Psoas muscle (tissue), 8 donors: ENCODE measurements around the gene PIP5K1B. TPM values are rescaled to one million over a fixed set of nuclear protein-coding genes. Genes with fewer than 3 reads are reported as not detected.

Source experiments
- ATAC-seq, 4 donors: fragments of 200-7000 bp; cut with Tn5 transposase; one replicate each; pipeline ENCODE4 v1.9.1; 2020; ENCODE audit warnings: moderate library complexity in 3 of 4, mild to moderate bottlenecking in 2 of 4
- DNase-seq, 2 donors: peaks; one replicate each; pipeline ENCODE4 v3.0.0-alpha.2; 2020
- H3K27ac ChIP-seq: fragments of 200-600 bp; one replicate; pipeline ENCODE4 v1.8.0; 2022
- H3K27me3 ChIP-seq, 3 donors: fragments of 200-600 bp in 1 of 3; one replicate each; pipeline versions ENCODE4 v1.6.1 to v1.8.0; 2013 to 2022; ENCODE audit warnings: low read length in 2 of 3, mild to moderate bottlenecking in 2 of 3, moderate library complexity in 1 of 3; ENCODE audit not compliant: insufficient read depth in 3 of 3
- H3K36me3 ChIP-seq, 2 donors: fragments of 200-600 bp in 1 of 2; one replicate each; pipeline versions ENCODE4 v1.6.1 to v1.8.0; 2013 to 2022; ENCODE audit warnings: low read depth in 1 of 2, mild to moderate bottlenecking in 1 of 2, moderate library complexity in 1 of 2; ENCODE audit not compliant: insufficient read depth in 1 of 2
- H3K4me1 ChIP-seq: fragments of 200-600 bp; one replicate; pipeline ENCODE4 v1.8.0; 2022
- H3K4me3 ChIP-seq: fragments of 200-600 bp; one replicate; pipeline ENCODE4 v1.8.0; 2022; ENCODE audit warnings: mild to moderate bottlenecking
- H3K9me3 ChIP-seq: fragments of 200-600 bp; one replicate; pipeline ENCODE4 v1.8.0; 2022
- WGBS, 3 donors: extraction: QIAGEN DNeasy Blood & Tissue Kit; methylation state at CpG; one replicate each; pipeline versions ENCODE4 v1.1.6 to v1.1.7; 2013; 5-methylcytosine and 5-hydroxymethylcytosine counted together
- intact Hi-C, 2 donors: fragments of 100-400 bp; cut with DNase I; formaldehyde crosslinking; loops; one replicate each; pipeline versions ENCODE4 v1.11.0 to v1.14.2; 2022
- polyA plus RNA-seq, 3 donors: library from polyadenylated mRNA; stranded (reverse); fragments of 200-250 nt; gene quantifications; one replicate each; pipeline ENCODE4 v1.2.3, GENCODE V29; 2013
- total RNA-seq, 4 donors: library from RNA; stranded (reverse); fragmentation: NEBNext Ultra II Directional in 2 of 4; extraction: Animal tissue kit (Norgen Biotek cat#: 25700) in 2 of 4; gene quantifications; one replicate each; pipeline versions ENCODE4 v1.2.1 to v1.2.4, GENCODE V29; 2021 to 2023
- TF ChIP-seq, protein P1 (sequence below): fragments of 200-600 bp; IDR thresholded peaks from one replicate; pipeline ENCODE4 v1.8.0; 2022; ENCODE audit warnings: antibody characterized with exemption
- donor health status: healthy with polysubstance abuse.
- donor health status: DM: no; HTN: no; CAD: no; lungs with moderate emphysema.
- donor health status: Bipolar disorder and iron deficiency.
- donor health status: healthy.
- donor health status: DM: yes; HTN: yes; CAD: no.
- donor health status: DM: no; HTN: no; CAD: no.
- donor health status: DM: no; HTN: no; CAD: no.
- donor health status: DM: yes; HTN: yes; CAD: no.

The PIP5K1B gene
- total and polyA plus RNA-seq, 7 donors, result 0.48 to 2.5 (median 1.7) TPM

DNA sequence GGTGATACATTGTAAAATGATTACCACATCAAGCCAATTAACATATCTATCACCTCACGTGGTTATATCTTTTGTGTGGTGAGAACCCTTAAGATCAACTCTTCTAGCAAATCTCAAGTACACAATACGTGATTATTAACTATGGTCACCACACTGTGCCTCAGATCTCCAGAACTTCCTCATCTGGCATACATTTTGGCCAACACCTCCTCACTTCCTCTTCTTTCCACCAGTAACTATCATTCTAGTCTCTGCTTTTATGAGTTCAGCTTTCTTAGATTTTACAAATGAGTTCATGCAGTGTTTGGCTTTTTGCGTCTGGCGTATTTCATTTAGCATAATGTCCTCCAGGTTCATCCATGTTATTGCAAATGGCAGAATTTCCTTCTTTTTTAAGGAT, 273.0 kb downstream of the PIP5K1B start:
- DNase-seq, result no peak

DNA sequence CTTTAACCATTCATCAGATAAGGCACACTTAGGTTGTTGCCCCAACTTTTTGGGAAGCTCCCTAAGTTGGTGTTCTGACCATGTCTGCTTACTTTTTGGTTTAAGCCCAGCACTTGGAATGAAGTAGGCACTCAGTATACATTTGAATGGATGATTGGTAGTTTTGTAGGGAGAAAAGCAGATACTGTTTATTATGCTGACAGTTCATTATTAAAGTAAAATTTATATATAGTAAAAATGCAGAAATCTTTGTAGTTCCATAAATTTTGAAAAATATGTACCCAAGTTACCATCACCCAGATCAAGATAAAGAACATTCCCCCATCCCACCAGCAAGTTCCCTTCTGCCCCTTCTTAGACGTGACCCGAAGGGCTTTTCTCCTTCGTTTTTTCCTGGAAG, 273.5 kb downstream of the PIP5K1B start:
- ATAC-seq (no peak), DNase-seq (no peak)
- H3K4me3 ChIP-seq, result no peak overlapping the region
- peaks cover 23% of the 10 kb centered on the region for H3K4me1 ChIP-seq
- intact Hi-C loops, result loop anchor here in 1 of 2 donors (10.0 kb wide), 1 partner anchor 174 kb away; no protein-coding TSS in a partner anchor
- no peaks in the 10 kb centered on the region for H3K27me3 ChIP-seq
- H3K9me3 ChIP-seq, result no peaks in the 10 kb centered on the region
- TF ChIP-seq, protein P1, sequence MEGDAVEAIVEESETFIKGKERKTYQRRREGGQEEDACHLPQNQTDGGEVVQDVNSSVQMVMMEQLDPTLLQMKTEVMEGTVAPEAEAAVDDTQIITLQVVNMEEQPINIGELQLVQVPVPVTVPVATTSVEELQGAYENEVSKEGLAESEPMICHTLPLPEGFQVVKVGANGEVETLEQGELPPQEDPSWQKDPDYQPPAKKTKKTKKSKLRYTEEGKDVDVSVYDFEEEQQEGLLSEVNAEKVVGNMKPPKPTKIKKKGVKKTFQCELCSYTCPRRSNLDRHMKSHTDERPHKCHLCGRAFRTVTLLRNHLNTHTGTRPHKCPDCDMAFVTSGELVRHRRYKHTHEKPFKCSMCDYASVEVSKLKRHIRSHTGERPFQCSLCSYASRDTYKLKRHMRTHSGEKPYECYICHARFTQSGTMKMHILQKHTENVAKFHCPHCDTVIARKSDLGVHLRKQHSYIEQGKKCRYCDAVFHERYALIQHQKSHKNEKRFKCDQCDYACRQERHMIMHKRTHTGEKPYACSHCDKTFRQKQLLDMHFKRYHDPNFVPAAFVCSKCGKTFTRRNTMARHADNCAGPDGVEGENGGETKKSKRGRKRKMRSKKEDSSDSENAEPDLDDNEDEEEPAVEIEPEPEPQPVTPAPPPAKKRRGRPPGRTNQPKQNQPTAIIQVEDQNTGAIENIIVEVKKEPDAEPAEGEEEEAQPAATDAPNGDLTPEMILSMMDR, result no peak
- no peaks in the 10 kb centered on the region for H3K36me3 ChIP-seq
- WGBS, 3 donors, result 89 to 94% (median 92%) methylated on average over 3 of the region's 3 CpGs
- H3K27ac ChIP-seq, result no peak overlapping the region

More for the DNA sequence above, 273.0 kb downstream of the PIP5K1B start:
- H3K27me3 ChIP-seq, result no peaks in the 10 kb centered on the region
- peaks cover 19% of the 10 kb centered on the region for H3K4me1 ChIP-seq
- ATAC-seq, result no peak
- H3K9me3 ChIP-seq, result no peaks in the 10 kb centered on the region
- H3K36me3 ChIP-seq, result no peaks in the 10 kb centered on the region
- TF ChIP-seq, protein P1, result no peak
- 88 to 92% (median 92%) methylated on average over 4 of the region's 4 CpGs for WGBS, 3 donors
- intact Hi-C loops, result loop anchor here in 1 of 2 donors (10.0 kb wide), 1 partner anchor 173 kb away; no protein-coding TSS in a partner anchor
- H3K27ac ChIP-seq, result no peak overlapping the region
- no peak overlapping the region for H3K4me3 ChIP-seq

DNA sequence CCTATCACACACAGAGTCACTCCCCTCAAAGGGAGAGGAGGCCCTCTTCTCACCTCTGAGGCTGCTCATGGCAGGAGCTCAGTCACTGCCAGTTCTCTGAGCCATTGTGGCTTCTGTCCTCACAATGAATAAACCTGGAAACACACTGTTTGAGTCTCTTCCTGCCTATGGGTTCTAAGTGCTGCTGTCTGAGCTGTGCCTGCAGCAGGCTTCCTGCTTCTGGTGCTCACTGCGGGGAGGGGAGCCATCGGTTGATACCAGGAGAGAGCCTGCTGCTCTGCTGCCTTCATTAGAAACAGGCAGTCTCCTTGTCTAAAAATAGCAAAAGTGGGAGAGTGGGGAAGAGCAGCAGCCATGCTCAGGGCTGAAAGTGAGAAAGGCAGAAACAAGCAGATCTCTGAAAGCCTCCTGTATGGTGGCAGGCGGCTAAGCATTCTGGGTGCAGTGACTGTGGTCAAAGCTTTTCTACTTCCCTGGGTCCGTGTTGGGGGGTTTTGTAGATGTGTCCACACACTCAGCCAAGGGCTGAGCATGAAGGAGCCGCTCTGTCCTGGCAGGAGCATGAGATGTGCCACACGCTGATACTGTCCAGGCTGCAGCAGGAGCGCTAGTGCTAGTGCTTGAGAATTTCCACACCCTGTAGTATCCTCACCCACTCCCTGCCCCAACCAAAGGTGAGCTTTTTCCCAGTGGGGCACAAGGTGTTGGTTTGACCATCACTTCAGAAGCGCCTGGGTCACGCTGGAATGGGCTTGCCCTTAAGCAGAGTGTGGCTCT, 274.7 kb downstream of the PIP5K1B start:
- no peaks in the 10 kb centered on the region for H3K36me3 ChIP-seq
- WGBS, 3 donors, result 74 to 78% (median 75%) methylated on average over 9 of the region's 9 CpGs
- intact Hi-C loops, result loop anchor here in 1 of 2 donors (10.0 kb wide), 1 partner anchor 175 kb away; no protein-coding TSS in a partner anchor
- no peak overlapping the region for H3K4me3 ChIP-seq
- peak in 1 of 4 donors; percentile 26 for ATAC-seq
- TF ChIP-seq, protein P1, result no peak
- peaks cover 25% of the 10 kb centered on the region for H3K4me1 ChIP-seq
- DNase-seq, result no peak
- H3K9me3 ChIP-seq, result no peaks in the 10 kb centered on the region
- H3K27me3 ChIP-seq, result no peaks in the 10 kb centered on the region
- H3K27ac ChIP-seq, result no peak overlapping the region

DNA sequence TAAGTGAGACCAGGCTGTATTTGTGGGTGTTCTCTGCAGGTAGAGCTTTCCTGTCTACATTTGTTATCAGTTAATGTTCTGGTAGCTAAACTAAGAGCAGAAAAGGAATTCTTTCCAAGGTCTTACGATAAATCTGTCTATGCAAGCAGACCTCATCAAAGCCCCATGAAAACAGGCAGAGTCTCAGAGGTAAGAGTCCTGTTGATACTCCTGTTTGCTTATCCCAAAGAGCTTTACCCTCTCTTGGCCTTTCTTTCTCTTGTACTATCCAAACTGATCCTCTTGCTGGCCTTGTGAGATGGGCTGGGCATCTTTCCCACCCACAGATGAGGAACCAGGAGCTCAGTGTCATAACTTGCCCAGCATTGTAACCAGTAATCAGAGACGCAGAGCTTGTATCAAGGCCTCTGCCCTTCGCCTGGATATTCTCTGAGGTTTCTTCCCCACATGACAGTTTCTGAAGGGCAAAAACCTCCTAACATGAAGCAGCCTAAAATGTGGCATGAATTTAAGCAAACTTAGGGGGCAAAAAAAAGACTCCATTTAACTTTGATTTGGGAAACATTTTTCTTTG, 275.4 kb downstream of the PIP5K1B start:
- TF ChIP-seq, protein P1, result no peak
- Histone ChIP-seq H3K4me3 (no peak overlapping the region), H3K27me3 (no peaks in the 10 kb centered on the region), H3K9me3 (no peaks in the 10 kb centered on the region), H3K4me1 (peaks cover 25% of the 10 kb centered on the region), H3K36me3 (no peaks in the 10 kb centered on the region), H3K27ac (peak overlapping the region; percentile 23)
- intact Hi-C loops, result no loop called here
- 51 to 81% (median 65%) methylated on average over 3 of the region's 3 CpGs for WGBS, 3 donors
- DNase-seq (no peak), ATAC-seq (peak in 3 of 4 donors; percentile 39 to 63 (median 52))
